Activated B cell treated with CpG ODN at 0.5 μM for 24 hours (primary cell): ENCODE measurements around the gene PCDH9. TPM values are rescaled to one million over a fixed set of nuclear protein-coding genes. Genes with fewer than 3 reads are reported as not detected.

Source experiments
- ATAC-seq: fragments of 200-7000 bp; cut with Tn5 transposase; one replicate; pipeline ENCODE4 v1.10.0; 2021; ENCODE audit warnings: low read depth, mild to moderate bottlenecking, moderate library complexity
- CTCF ChIA-PET: fragments of 350-600 bp; sonication (Branson Sonifier 250); formaldehyde crosslinking; loops from one replicate; lab custom pipeline; 2021; ENCODE audit warnings: antibody characterized with exemption; lab: Charles Lee
- POLR2A ChIA-PET: fragments of 350-600 bp; sonication (Branson Sonifier 250); formaldehyde crosslinking; loops from one replicate; lab custom pipeline; 2021; ENCODE audit warnings: antibody characterized with exemption; lab: Charles Lee
- DNase-seq: peaks from one replicate; pipeline ENCODE4 v3.0.0; 2022
- H3K27ac Mint-ChIP-seq: one replicate; pipeline ENCODE4 v1.8.0; 2020; ENCODE audit warnings: mixed read lengths
- H3K27me3 Mint-ChIP-seq: one replicate; pipeline ENCODE4 v1.8.0; 2021; ENCODE audit warnings: mixed read lengths
- H3K36me3 Mint-ChIP-seq: one replicate; pipeline ENCODE4 v1.8.0; 2021; ENCODE audit warnings: low read depth, mixed read lengths
- H3K4me1 Mint-ChIP-seq: one replicate; pipeline ENCODE4 v1.8.0; 2021; ENCODE audit warnings: mixed read lengths
- H3K4me3 Mint-ChIP-seq: one replicate; pipeline ENCODE4 v1.8.0; 2020; ENCODE audit warnings: mild to moderate bottlenecking, mixed read lengths
- H3K9me3 Mint-ChIP-seq: one replicate; pipeline ENCODE4 v1.8.0; 2020; ENCODE audit warnings: mixed read lengths
- CTCF ChIP-seq: fragments of 200-600 bp; IDR thresholded peaks from one replicate; pipeline ENCODE4 v1.8.0; 2022; ENCODE audit warnings: antibody characterized with exemption, mild to moderate bottlenecking
- intact Hi-C: fragments of 100-400 bp; cut with micrococcal nuclease; formaldehyde crosslinking; loops from one replicate; pipeline ENCODE4 v1.15.1; 2024
- total RNA-seq: library from RNA; stranded (reverse); gene quantifications from 2 replicates; pipeline ENCODE4 v1.2.3, GENCODE V29; 2022

Gene PCDH9
- total RNA-seq, 1 donor from 2014 or later, result 6.4 TPM

- Mint-ChIP-seq H3K4me1 (peaks cover 17% of the 10 kb centered on the region), H3K36me3 (no peaks in the 10 kb centered on the region), H3K27me3 (no peaks in the 10 kb centered on the region), H3K27ac (no peak overlapping the region), H3K4me3 (no peak overlapping the region), H3K9me3 (peaks cover 2% of the 10 kb centered on the region)
- no peak for DNase-seq
- ChIA-PET CTCF (no interaction called here), POLR2A (no interaction called here)
- intact Hi-C loops, result no loop called here
- no peak for TF ChIP-seq CTCF
- ATAC-seq, result no peak
Measured at GRCh38 chr13:66911411-66911939, 318.7 kb downstream of the PCDH9 start.

GRCh38 chr13:66899955-66900354 lies 330.2 kb downstream of the PCDH9 start:
- TF ChIP-seq CTCF, result no peak
- intact Hi-C loops, result no loop called here
- no peaks in the 10 kb centered on the region for H3K9me3 Mint-ChIP-seq
- H3K27me3 Mint-ChIP-seq, result no peaks in the 10 kb centered on the region
- ATAC-seq (no peak), DNase-seq (no peak)
- H3K4me1 Mint-ChIP-seq, result peaks cover 2% of the 10 kb centered on the region
- H3K36me3 Mint-ChIP-seq, result no peaks in the 10 kb centered on the region
- no peak overlapping the region for H3K27ac Mint-ChIP-seq
- ChIA-PET CTCF (no interaction called here), POLR2A (no interaction called here)
- H3K4me3 Mint-ChIP-seq, result no peak overlapping the region

- H3K4me3 Mint-ChIP-seq, result no peak overlapping the region
- no peaks in the 10 kb centered on the region for H3K9me3 Mint-ChIP-seq
- ATAC-seq (no peak), DNase-seq (no peak)
- H3K27me3 Mint-ChIP-seq, result no peaks in the 10 kb centered on the region
- H3K36me3 Mint-ChIP-seq, result no peaks in the 10 kb centered on the region
- ChIA-PET CTCF (no interaction called here), POLR2A (no interaction called here)
- intact Hi-C loops, result no loop called here
- H3K4me1 Mint-ChIP-seq, result no peaks in the 10 kb centered on the region
- no peak for TF ChIP-seq CTCF
- H3K27ac Mint-ChIP-seq, result no peak overlapping the region
Measured at GRCh38 chr13:66896933-66897332, 333.2 kb downstream of the PCDH9 start.

GRCh38 chr13:66895780-66896179 lies 334.4 kb downstream of the PCDH9 start:
- ChIA-PET POLR2A (no interaction called here), CTCF (no interaction called here)
- H3K36me3 Mint-ChIP-seq, result no peaks in the 10 kb centered on the region
- no peaks in the 10 kb centered on the region for H3K27me3 Mint-ChIP-seq
- no peaks in the 10 kb centered on the region for H3K9me3 Mint-ChIP-seq
- intact Hi-C loops, result no loop called here
- DNase-seq (no peak), ATAC-seq (no peak)
- H3K4me1 Mint-ChIP-seq, result no peaks in the 10 kb centered on the region
- no peak overlapping the region for H3K4me3 Mint-ChIP-seq
- H3K27ac Mint-ChIP-seq, result no peak overlapping the region
- no peak for TF ChIP-seq CTCF

GRCh38 chr13:66895320-66895719 lies 334.8 kb downstream of the PCDH9 start:
- Mint-ChIP-seq H3K4me1 (no peaks in the 10 kb centered on the region), H3K36me3 (no peaks in the 10 kb centered on the region), H3K27me3 (no peaks in the 10 kb centered on the region), H3K4me3 (no peak overlapping the region), H3K27ac (no peak overlapping the region), H3K9me3 (no peaks in the 10 kb centered on the region)
- CTCF ChIA-PET, result no interaction called here
- intact Hi-C loops, result no loop called here
- POLR2A ChIA-PET, result no interaction called here
- TF ChIP-seq CTCF, result no peak
- ATAC-seq, result no peak
- DNase-seq, result no peak
